Fibroblast of villous mesenchyme (primary cell): ENCODE data around the gene ZNF638. TPM values are rescaled to one million over a fixed set of nuclear protein-coding genes. Genes with fewer than 3 reads are reported as not detected.
A peak's percentile ranks its signal among the peaks of the same experiment; 100 is the strongest.

Source experiments
- DNase-seq: peaks from one replicate; pipeline ENCODE4 v3.0.0-alpha.2; 2010; ENCODE audit warnings: low read depth
- H3K4me3 ChIP-seq: 2 replicates; pipeline ENCODE4 v1.5.1; 2011; ENCODE audit warnings: low read depth, mild to moderate bottlenecking, low read length
- CTCF ChIP-seq: IDR thresholded peaks from 2 replicates; pipeline ENCODE4 v1.5.1; 2012; ENCODE audit warnings: low read depth, mild to moderate bottlenecking, low read length; ENCODE audit not compliant: insufficient read depth
- total RNA-seq: library from RNA; depleted of rRNA; stranded (reverse); fragments of >200 nt; gene quantifications from 2 replicates; pipeline ENCODE4 v1.2.3, GENCODE V29; 2012

Gene ZNF638
- total RNA-seq, 1 donor: 139 TPM

GRCh38 chr2:71467180-71467815 is 135.7 kb downstream of the ZNF638 start:
- peak overlapping the region; percentile 69 for H3K4me3 ChIP-seq
- no peak for DNase-seq
- no peak for TF ChIP-seq CTCF

DNA sequence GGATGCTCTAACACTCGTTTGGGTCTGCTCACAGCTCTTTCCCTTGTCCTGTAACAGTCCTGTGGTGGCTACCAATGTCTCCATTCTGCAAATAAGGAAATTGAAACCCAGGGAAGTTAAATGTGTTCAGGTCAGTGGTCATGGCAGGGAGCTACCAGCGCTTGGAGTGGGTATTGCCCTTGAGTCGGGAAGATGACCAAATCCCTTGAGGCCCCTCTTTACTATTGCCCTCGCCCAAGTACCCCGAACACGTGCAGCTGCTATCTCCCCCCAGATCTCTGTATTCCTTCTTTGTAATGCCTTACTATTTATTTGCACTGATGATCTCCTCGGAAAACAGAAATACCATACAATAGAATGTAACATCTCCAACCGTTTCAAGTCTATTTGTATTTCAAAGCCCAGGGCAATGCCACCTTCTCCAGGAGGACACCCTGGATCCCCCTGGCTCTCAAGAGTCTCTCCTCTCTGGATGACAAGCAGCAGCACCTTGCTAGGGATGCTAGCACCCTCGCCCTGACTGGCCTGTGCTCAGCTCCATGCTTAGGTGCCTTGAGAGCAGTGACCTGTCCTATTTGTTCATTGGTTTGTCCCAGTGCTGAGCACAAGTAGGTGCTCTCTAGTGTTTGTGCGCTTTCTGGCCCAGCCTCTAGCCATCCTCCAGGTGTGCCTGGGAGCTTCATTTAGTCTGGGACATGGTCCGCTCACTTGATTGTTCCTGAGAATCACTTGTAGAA is 136.9 kb downstream of the ZNF638 start:
- DNase-seq: no peak
- TF ChIP-seq CTCF: no peak
- no peak overlapping the region for H3K4me3 ChIP-seq

DNA sequence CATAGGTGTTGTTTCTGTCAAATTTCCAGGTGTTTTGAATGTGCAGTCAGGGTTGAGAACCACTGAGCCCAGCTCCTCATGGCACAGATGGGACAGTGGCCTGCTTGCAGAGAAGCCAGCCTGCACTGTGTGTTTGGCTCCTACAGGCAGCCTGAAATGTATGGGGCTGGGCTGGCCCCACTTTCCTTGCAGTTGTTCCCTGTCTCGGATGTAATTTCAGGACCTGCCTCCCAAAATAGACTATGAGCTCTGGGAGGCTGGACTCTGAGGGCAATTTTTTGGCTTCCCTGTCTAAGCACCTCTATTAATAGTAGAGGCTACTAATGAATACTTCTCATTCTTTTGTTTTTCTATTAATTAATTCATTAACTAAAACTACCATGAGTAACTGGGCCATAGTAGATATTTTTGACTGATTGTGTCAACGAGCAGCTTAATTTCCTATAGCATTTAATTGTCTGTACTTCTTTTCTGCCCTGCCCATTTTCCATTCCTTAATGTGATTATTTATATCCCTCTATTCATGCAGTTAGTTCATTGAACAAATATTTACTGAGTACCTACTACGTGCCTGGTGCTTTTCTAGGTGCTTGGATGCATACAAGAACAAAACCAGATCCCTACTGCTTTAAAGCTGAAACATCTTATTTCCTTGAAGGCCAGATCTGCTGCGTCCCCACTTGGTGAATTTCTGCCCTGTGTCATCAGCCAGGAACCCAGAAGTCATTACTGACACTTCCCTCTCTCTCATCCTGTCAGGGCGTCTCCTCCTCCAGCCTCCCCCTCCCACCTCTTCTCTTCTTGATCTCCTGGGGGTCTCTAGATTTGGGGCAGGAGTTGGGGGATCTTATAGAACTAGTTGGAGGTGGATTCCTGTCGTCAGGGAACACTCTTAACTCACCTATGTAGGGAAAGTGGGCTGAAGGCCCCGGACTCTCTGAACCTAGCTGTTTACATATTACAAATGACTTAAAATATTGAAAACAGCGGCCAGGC is 138.1 kb downstream of the ZNF638 start:
- no peak overlapping the region for H3K4me3 ChIP-seq
- TF ChIP-seq CTCF: no peak
- DNase-seq: no peak

DNA sequence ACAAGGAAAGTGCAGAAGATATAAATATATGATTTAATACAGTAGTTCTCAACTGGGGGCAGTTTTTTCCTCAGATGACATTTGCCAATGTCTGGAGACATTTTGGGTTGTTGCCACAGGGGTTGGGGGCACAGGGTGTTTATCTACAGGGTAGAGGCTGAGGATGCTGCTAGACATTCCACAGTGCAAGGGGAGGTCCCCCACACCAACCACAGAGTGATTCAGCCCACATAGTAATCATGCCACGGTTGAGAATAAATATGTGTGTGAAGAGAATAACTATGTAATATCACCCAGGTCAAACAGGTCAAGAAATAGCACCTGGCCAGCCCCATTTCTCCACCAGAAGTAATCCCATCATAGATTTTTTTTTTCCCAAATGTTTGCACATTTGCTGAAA is 139.7 kb downstream of the ZNF638 start:
- DNase-seq: no peak
- H3K4me3 ChIP-seq: no peak overlapping the region
- no peak for TF ChIP-seq CTCF

GRCh38 chr2:71472019-71472418 is 140.4 kb downstream of the ZNF638 start:
- no peak for DNase-seq
- no peak for TF ChIP-seq CTCF
- no peak overlapping the region for H3K4me3 ChIP-seq

DNA sequence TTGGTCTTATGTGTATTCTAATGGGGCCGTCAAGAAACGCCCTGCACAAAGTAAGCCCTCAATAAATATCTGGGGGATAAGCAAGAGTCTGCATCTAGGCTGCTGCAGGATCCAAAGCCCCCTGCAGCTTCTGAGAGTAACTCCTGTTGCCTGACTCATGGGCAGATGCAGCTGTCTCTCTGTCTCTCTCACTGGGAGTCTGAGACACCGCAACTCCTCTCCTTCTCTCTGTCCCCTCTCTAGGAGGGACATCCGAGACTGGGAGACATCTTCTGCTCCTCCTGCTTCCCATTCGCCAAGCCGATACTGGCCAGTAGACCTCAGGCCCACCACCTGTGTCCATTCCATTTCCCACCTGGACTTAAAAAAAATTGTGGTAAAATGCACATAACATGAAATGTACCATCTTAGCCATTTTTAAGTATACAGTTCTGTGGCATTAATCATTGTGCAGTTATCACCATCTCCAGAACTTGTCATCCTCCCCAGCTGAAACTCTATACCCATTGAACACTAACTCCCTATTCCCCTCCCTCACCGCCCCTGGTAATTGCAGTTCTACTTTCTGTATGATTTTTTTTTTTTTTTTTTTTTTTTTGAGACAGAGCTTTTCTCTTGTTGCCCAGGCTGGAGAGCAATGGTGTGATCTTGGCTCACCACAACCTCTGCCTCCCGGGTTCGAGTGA is 141.9 kb downstream of the ZNF638 start:
- no peak for DNase-seq
- no peak overlapping the region for H3K4me3 ChIP-seq
- no peak for TF ChIP-seq CTCF
